GM18502 (cell line): ENCODE measurements around the gene CLCN5.
"Not testable (repeated sequence)": the region's sequence is repeated elsewhere in the genome, so short reads cannot be mapped to it uniquely, and the experiment has no call there.

Experiments used
- ATAC-seq: cut with Tn5 transposase; IDR thresholded peaks from one replicate; pipeline ENCODE4 v1.9.1; 2021; ENCODE audit warnings: mild to moderate bottlenecking; ENCODE audit not compliant: unreplicated experiment, poor library complexity

The CLCN5 gene

GRCh38 chrX:49993661-49994060 lies 71.3 kb downstream of the CLCN5 start:
- ATAC-seq = no peak

- ATAC-seq = no peak
Measured at GRCh38 chrX:49995107-49995731, 72.8 kb downstream of the CLCN5 start.

- ATAC-seq = no peak
Measured at GRCh38 chrX:49995795-49996455, 73.5 kb downstream of the CLCN5 start.

- ATAC-seq = no peak
Measured at GRCh38 chrX:49996474-49996873, 74.1 kb downstream of the CLCN5 start.

GRCh38 chrX:49999087-49999486 lies 76.7 kb downstream of the CLCN5 start:
- ATAC-seq = no peak

- ATAC-seq = no peak
Measured at GRCh38 chrX:50000937-50001542, 78.6 kb downstream of the CLCN5 start.

GRCh38 chrX:50002067-50002714 lies 79.8 kb downstream of the CLCN5 start:
- ATAC-seq = peak; percentile 75

- no peak for ATAC-seq
Measured at GRCh38 chrX:50003467-50003866, 81.1 kb downstream of the CLCN5 start.

- no peak for ATAC-seq
Measured at GRCh38 chrX:50003927-50004326, 81.5 kb downstream of the CLCN5 start.

GRCh38 chrX:50025591-50025990 lies 103.2 kb downstream of the CLCN5 start:
- not testable (repeated sequence) for ATAC-seq

GRCh38 chrX:50035126-50035525 lies 112.7 kb downstream of the CLCN5 start:
- no peak for ATAC-seq

- no peak for ATAC-seq
Measured at GRCh38 chrX:50036426-50036825, 114.0 kb downstream of the CLCN5 start.

- no peak for ATAC-seq
Measured at GRCh38 chrX:50045823-50046222, 123.4 kb downstream of the CLCN5 start.

- ATAC-seq = no peak
Measured at GRCh38 chrX:50049228-50049627, 126.8 kb downstream of the CLCN5 start.

- no peak for ATAC-seq
Measured at GRCh38 chrX:50054147-50054546, 131.8 kb downstream of the CLCN5 start.

- no peak for ATAC-seq
Measured at GRCh38 chrX:50066318-50066937, 144.0 kb downstream of the CLCN5 start.

GRCh38 chrX:50067435-50068284 lies 145.3 kb downstream of the CLCN5 start:
- ATAC-seq = no peak

GRCh38 chrX:50068285-50068563 lies 145.8 kb downstream of the CLCN5 start:
- no peak for ATAC-seq

- no peak for ATAC-seq
Measured at GRCh38 chrX:50068893-50069292, 146.5 kb downstream of the CLCN5 start.

- no peak for ATAC-seq
Measured at GRCh38 chrX:50071494-50071893, 149.1 kb downstream of the CLCN5 start.
